Measurements from ENCODE around the gene RBFOX2.

The RBFOX2 gene

GRCh38 chr22:35893698-35894097 is 134.9 kb downstream of the RBFOX2 start:
- no peak for DNase-seq

- DNase-seq: no peak
These were observed 136.4 kb downstream of the RBFOX2 start for GRCh38 chr22:35892192-35892591.

GRCh38 chr22:35891442-35891841 is 137.2 kb downstream of the RBFOX2 start:
- no peak for DNase-seq

- DNase-seq: no peak
These were observed 139.6 kb downstream of the RBFOX2 start for GRCh38 chr22:35889071-35889470.

GRCh38 chr22:35888181-35888870 is 140.3 kb downstream of the RBFOX2 start:
- no peak for DNase-seq

GRCh38 chr22:35887296-35887875 is 141.2 kb downstream of the RBFOX2 start:
- DNase-seq: no peak

- DNase-seq: no peak
These were observed 142.3 kb downstream of the RBFOX2 start for GRCh38 chr22:35886309-35886708.

- no peak for DNase-seq
These were observed 144.1 kb downstream of the RBFOX2 start for GRCh38 chr22:35884529-35884928.

GRCh38 chr22:35883031-35883620 is 145.5 kb downstream of the RBFOX2 start:
- no peak for DNase-seq

GRCh38 chr22:35882211-35883030 is 146.2 kb downstream of the RBFOX2 start:
- no peak for DNase-seq

- no peak for DNase-seq
These were observed 149.3 kb downstream of the RBFOX2 start for GRCh38 chr22:35879351-35879750.

GRCh38 chr22:35873426-35873825 is 155.2 kb downstream of the RBFOX2 start:
- no peak for DNase-seq

- DNase-seq: no peak
These were observed 156.2 kb downstream of the RBFOX2 start for GRCh38 chr22:35872451-35872850.

- DNase-seq: no peak
These were observed 157.9 kb downstream of the RBFOX2 start for GRCh38 chr22:35870517-35871293.

- DNase-seq: no peak
These were observed 159.7 kb downstream of the RBFOX2 start for GRCh38 chr22:35868938-35869337.

GRCh38 chr22:35866651-35867050 is 162.0 kb downstream of the RBFOX2 start:
- no peak for DNase-seq

- DNase-seq: no peak
These were observed 164.0 kb downstream of the RBFOX2 start for GRCh38 chr22:35864545-35865165.

GRCh38 chr22:35863432-35863831 is 165.2 kb downstream of the RBFOX2 start:
- no peak for DNase-seq

GRCh38 chr22:35862697-35863096 is 165.9 kb downstream of the RBFOX2 start:
- DNase-seq: no peak

GRCh38 chr22:35861451-35861850 is 167.2 kb downstream of the RBFOX2 start:
- no peak for DNase-seq

- no peak for DNase-seq
These were observed 167.8 kb downstream of the RBFOX2 start for GRCh38 chr22:35860837-35861236.

- no peak for DNase-seq
These were observed 168.4 kb downstream of the RBFOX2 start for GRCh38 chr22:35860087-35860733.
